ENCODE data around the gene PLA2G2A. TPM values are rescaled to one million over a fixed set of nuclear protein-coding genes. Genes with fewer than 3 reads are reported as not detected.

The PLA2G2A gene
- total RNA-seq: 0.72 and 9.4 TPM in 2 replicates

DNA sequence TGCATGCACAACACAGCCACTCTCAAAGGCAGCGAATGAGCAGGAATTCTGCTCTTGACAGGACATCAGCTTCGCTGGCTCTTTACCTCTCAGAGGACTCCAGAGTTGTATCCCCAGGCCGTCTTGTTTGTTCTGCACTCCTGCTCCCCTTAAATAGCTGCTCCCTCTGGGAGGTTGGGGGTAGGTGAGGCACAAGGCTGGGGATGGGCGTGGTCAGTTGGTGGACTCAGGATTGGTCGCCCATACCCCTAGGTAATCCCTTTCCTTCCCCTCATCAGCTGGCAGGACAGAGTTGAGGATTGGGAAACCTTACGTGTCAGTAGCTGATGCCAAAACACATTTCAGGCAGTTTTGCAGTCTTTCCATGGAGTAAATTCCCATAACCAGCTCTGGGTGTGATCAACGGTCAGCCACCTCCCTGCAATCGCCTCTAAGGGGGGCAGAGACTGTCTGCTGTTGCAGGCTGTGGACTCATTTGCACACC, at the start of gene PLA2G2A:
Gene PLA2G2A (minus strand): TSS at position 125 of the 484 bp plus-strand sequence. CDS start 845 bp downstream, outside the sequence.

Other genes starting within 250 kb of the PLA2G2A start
- gene TMCO4, start 179.7 kb downstream of the PLA2G2A start, total RNA-seq: 13.3 and 19.9 TPM in 2 replicates
- not detected in 2 replicates for gene RNF186, start 164.3 kb downstream of the PLA2G2A start, total RNA-seq
- gene OTUD3, start 97.2 kb downstream of the PLA2G2A start, total RNA-seq: 1.1 and 2.3 TPM in 2 replicates
- gene PLA2G2E, start 56.0 kb downstream of the PLA2G2A start, total RNA-seq: not detected in 2 replicates
- 15.9 and 35.0 TPM in 2 replicates for gene PLA2G5, start 90.6 kb upstream of the PLA2G2A start, total RNA-seq
- gene PLA2G2D, start 139.9 kb upstream of the PLA2G2A start, total RNA-seq: not detected in 2 replicates
- gene PLA2G2F, start 159.7 kb upstream of the PLA2G2A start, total RNA-seq: not detected in 2 replicates
- gene UBXN10, start 206.5 kb upstream of the PLA2G2A start, total RNA-seq: not detected in 2 replicates
- gene PLA2G2C, start 206.9 kb upstream of the PLA2G2A start, total RNA-seq: not detected in 2 replicates